CD4-positive, alpha-beta T cell (primary cell): ENCODE results near the gene MRPS18A. TPM values are rescaled to one million over a fixed set of nuclear protein-coding genes. Genes with fewer than 3 reads are reported as not detected.

Experiments
- ATAC-seq: fragments of 200-7000 bp; cut with Tn5 transposase; one replicate; pipeline ENCODE4 v1.10.0; 2022; ENCODE audit warnings: mild to moderate bottlenecking; ENCODE audit not compliant: poor library complexity
- CTCF ChIA-PET: fragments of 350-600 bp; sonication (Branson Sonifier 250); formaldehyde crosslinking; loops from one replicate; lab custom pipeline; 2021; ENCODE audit warnings: antibody characterized with exemption, inconsistent platforms; lab: Charles Lee
- POLR2A ChIA-PET: fragments of 350-600 bp; sonication (Branson Sonifier 250); formaldehyde crosslinking; loops from one replicate; lab custom pipeline; 2021; ENCODE audit warnings: antibody characterized with exemption, inconsistent platforms; lab: Charles Lee
- DNase-seq, 14 experiments: peaks; one replicate each; pipeline ENCODE4 v3.0.0-alpha.2; 2013 to 2020; ENCODE audit warnings: mixed read lengths in 2 of 14
- H3K27ac ChIP-seq, 2 donors: one replicate each; pipeline versions ENCODE4 v1.5.1 to v1.7.0; 2013; ENCODE audit warnings: low read length in 2 of 2, low read depth in 1 of 2, mild to moderate bottlenecking in 1 of 2
- H3K27me3 ChIP-seq, 2 experiments: 1 replicate in 1 of 2; 2 replicates in 1 of 2; pipeline versions ENCODE4 v1.6.1 to v1.7.0; 2013; ENCODE audit warnings: low read length in 2 of 2, control low read depth in 1 of 2, mild to moderate bottlenecking in 1 of 2, moderate library complexity in 1 of 2; ENCODE audit not compliant: insufficient read depth in 2 of 2, control insufficient read depth in 1 of 2
- H3K36me3 ChIP-seq: one replicate; pipeline ENCODE4 v1.6.1; 2013; ENCODE audit warnings: low read length, control low read depth; ENCODE audit not compliant: insufficient read depth
- H3K4me1 ChIP-seq: one replicate; pipeline ENCODE4 v1.6.1; 2013; ENCODE audit warnings: low read length, control low read depth; ENCODE audit not compliant: insufficient read depth
- H3K4me3 ChIP-seq: one replicate; pipeline ENCODE4 v1.5.1; 2013; ENCODE audit warnings: mild to moderate bottlenecking, low read length, moderate library complexity
- H3K9me3 ChIP-seq, 2 experiments: 1 replicate in 1 of 2; 2 replicates in 1 of 2; pipeline versions ENCODE4 v1.6.1 to v1.7.0; 2013; ENCODE audit warnings: low read length in 2 of 2, mild to moderate bottlenecking in 2 of 2, control low read depth in 1 of 2, moderate library complexity in 1 of 2; ENCODE audit not compliant: control insufficient read depth in 1 of 2, insufficient read depth in 1 of 2
- H3K27ac Mint-ChIP-seq: one replicate; pipeline ENCODE4 v1.8.0; 2020; ENCODE audit warnings: mixed read lengths
- H3K27me3 Mint-ChIP-seq: one replicate; pipeline ENCODE4 v1.8.0; 2021; ENCODE audit warnings: mixed read lengths
- H3K36me3 Mint-ChIP-seq: one replicate; pipeline ENCODE4 v1.8.0; 2021; ENCODE audit warnings: low read depth, mixed read lengths
- H3K4me1 Mint-ChIP-seq: one replicate; pipeline ENCODE4 v1.8.0; 2021; ENCODE audit warnings: low read depth, mixed read lengths
- H3K4me3 Mint-ChIP-seq: one replicate; pipeline ENCODE4 v1.8.0; 2020; ENCODE audit warnings: mild to moderate bottlenecking, mixed read lengths
- H3K9me3 Mint-ChIP-seq: one replicate; pipeline ENCODE4 v1.8.0; 2020; ENCODE audit warnings: mixed read lengths
- CTCF ChIP-seq: fragments of 200-600 bp; IDR thresholded peaks from one replicate; pipeline ENCODE4 v1.8.0; 2022; ENCODE audit warnings: antibody characterized with exemption, mild to moderate bottlenecking
- intact Hi-C, 2 experiments: fragments of 100-400 bp; cut with DNase I in 1 of 2; cut with micrococcal nuclease in 1 of 2; formaldehyde crosslinking; loops; one replicate each; pipeline versions ENCODE4 v1.15.1 to v1.9.0; 2023 to 2025; cut with DNase I, micrococcal nuclease
- total RNA-seq, 174 experiments: library from RNA in 2 of 174; stranded (reverse) in 2 of 174; gene quantifications; one replicate each; pipeline ENCODE4 v1.2.3 and lab custom pipeline; 2021 to 2026

The MRPS18A gene
- total RNA-seq, 2 experiments from 2014 or later = 26.1 to 27.7 TPM

DNA sequence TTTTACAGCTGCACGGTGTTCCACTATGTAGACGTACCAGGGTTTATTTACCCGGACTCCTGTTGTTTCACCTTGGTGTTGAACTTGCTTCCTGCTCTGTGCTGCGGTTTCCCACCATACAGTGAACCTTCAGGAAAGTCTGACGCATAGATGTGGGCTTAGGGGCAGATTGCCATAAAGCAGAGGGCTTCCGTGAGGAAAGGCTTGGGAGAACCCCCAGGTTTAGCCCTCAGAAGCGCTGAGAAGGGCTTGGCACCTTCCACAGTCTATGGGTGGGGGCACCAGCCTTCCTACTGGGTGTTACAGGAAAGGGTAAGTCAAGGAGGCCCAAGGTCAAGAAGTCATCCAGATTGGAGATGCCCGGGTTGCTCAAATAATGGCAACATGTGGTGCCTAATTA is 19.2 kb upstream of the MRPS18A start:
- H3K36me3 Mint-ChIP-seq = no peaks in the 10 kb centered on the region
- ChIA-PET CTCF (no interaction called here), POLR2A (no interaction called here)
- intact Hi-C loops = no loop called here
- DNase-seq (no peak), ATAC-seq (no peak)
- peaks cover 59% of the 10 kb centered on the region for H3K27me3 Mint-ChIP-seq
- H3K4me3 Mint-ChIP-seq = no peak overlapping the region
- TF ChIP-seq CTCF = no peak
- no peak overlapping the region for H3K4me3 ChIP-seq
- H3K9me3 Mint-ChIP-seq = no peaks in the 10 kb centered on the region
- H3K27me3 ChIP-seq = peaks cover 0 to 7% of the 10 kb centered on the region in 2 experiments
- no peak overlapping the region for H3K27ac ChIP-seq
- H3K36me3 ChIP-seq = no peaks in the 10 kb centered on the region
- no peaks in the 10 kb centered on the region for H3K4me1 Mint-ChIP-seq
- no peak overlapping the region for H3K27ac Mint-ChIP-seq
- H3K4me1 ChIP-seq = peaks cover 5% of the 10 kb centered on the region
- no peaks in the 10 kb centered on the region for H3K9me3 ChIP-seq

- CTCF ChIA-PET = no interaction called here
- peaks cover 5% of the 10 kb centered on the region for H3K4me1 ChIP-seq
- Mint-ChIP-seq H3K27ac (no peak overlapping the region), H3K9me3 (no peaks in the 10 kb centered on the region), H3K4me3 (no peak overlapping the region), H3K4me1 (no peaks in the 10 kb centered on the region), H3K27me3 (peaks cover 61% of the 10 kb centered on the region), H3K36me3 (no peaks in the 10 kb centered on the region)
- DNase-seq (peak in 2 of 14 experiments; percentile 20 to 24), ATAC-seq (no peak)
- no peak overlapping the region for H3K27ac ChIP-seq
- no peak overlapping the region for H3K4me3 ChIP-seq
- H3K36me3 ChIP-seq = no peaks in the 10 kb centered on the region
- H3K9me3 ChIP-seq = no peaks in the 10 kb centered on the region
- no peak for TF ChIP-seq CTCF
- H3K27me3 ChIP-seq = peaks cover 0 to 10% of the 10 kb centered on the region in 2 experiments
- intact Hi-C loops = no loop called here
- POLR2A ChIA-PET = no interaction called here
Observed at GRCh38 chr6:43705996-43706395, 18.4 kb upstream of the MRPS18A start.

DNA sequence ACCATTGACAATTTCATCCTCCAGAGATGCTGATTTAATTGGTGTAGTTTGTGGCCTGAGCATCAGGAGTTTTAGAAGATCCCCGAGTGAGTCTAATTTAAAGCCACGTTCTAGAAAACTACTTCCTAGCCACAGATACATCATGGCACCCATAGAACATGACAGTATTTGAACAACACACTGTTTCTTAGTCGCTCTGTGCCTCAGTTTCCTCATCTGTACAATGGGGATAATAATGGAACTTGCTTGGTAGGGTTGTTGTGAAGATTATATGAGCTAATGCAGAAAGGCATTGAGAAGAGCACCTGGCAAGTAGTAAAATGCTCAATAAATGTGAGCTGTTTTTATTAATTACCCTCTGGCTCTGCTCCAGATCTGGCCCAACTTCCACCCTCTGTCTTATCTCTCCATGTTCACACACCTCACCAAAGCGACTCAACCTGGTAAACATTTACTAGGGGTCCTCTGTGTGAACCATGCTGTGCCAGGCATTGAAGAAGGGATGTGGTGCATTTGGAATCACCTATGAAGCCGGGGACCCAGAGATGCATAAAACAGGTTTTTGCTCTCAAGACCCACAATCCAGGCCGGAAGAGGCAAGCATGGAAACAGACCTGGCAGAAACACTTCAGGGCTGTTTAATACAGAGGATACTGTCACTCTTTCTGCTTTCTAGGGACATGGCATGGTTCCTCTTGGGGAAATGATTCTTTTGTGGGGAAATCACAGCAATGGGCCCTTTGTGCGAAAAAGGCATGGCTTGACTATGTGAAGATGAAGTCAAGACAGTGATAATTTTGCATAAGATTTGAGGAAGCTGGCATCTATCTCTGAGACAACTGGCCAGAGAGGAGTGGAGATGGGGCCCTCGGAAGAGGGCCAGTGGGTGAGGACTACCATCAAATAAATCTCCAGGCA is 16.2 kb upstream of the MRPS18A start:
- no peak for ATAC-seq
- DNase-seq = peak in 2 of 14 experiments; percentile 23 to 28

More for the DNA sequence above, 16.2 kb upstream of the MRPS18A start:
- Mint-ChIP-seq H3K36me3 (no peaks in the 10 kb centered on the region), H3K4me1 (no peaks in the 10 kb centered on the region), H3K27me3 (peaks cover 58% of the 10 kb centered on the region), H3K9me3 (no peaks in the 10 kb centered on the region), H3K27ac (no peak overlapping the region), H3K4me3 (no peak overlapping the region)
- intact Hi-C loops = no loop called here
- Histone ChIP-seq H3K27me3 (peaks cover 0 to 10% of the 10 kb centered on the region in 2 experiments), H3K36me3 (no peaks in the 10 kb centered on the region), H3K9me3 (no peaks in the 10 kb centered on the region), H3K4me1 (peaks cover 5% of the 10 kb centered on the region), H3K4me3 (no peak overlapping the region), H3K27ac (no peak overlapping the region)
- CTCF ChIA-PET = no interaction called here
- TF ChIP-seq CTCF = no peak
- POLR2A ChIA-PET = no interaction called here
